Cardiac fibroblast (primary cell): Measurements from ENCODE around the gene LRRC63.
"Not testable (repeated sequence)": the region's sequence is repeated elsewhere in the genome, so short reads cannot be mapped to it uniquely, and the experiment has no call there.

Source experiments
- DNase-seq, 2 donors: peaks; one replicate each; pipeline versions ENCODE4 v3.0.0 to v3.0.0-alpha.2; 2010; ENCODE audit warnings: low read depth in 2 of 2
- H3K4me3 ChIP-seq, 2 donors: replicated peaks in 1 of 2; 1 replicate in 1 of 2; 2 replicates in 1 of 2; pipeline ENCODE4 v1.5.1; 2011; ENCODE audit warnings: low read depth in 2 of 2, low read length in 2 of 2, mild to moderate bottlenecking in 2 of 2, moderate library complexity in 1 of 2
- CTCF ChIP-seq: IDR thresholded peaks from one replicate; pipeline ENCODE4 v1.5.1; 2011; ENCODE audit warnings: low read depth, mild to moderate bottlenecking, low read length, inconsistent platforms

Gene LRRC63, protein sequence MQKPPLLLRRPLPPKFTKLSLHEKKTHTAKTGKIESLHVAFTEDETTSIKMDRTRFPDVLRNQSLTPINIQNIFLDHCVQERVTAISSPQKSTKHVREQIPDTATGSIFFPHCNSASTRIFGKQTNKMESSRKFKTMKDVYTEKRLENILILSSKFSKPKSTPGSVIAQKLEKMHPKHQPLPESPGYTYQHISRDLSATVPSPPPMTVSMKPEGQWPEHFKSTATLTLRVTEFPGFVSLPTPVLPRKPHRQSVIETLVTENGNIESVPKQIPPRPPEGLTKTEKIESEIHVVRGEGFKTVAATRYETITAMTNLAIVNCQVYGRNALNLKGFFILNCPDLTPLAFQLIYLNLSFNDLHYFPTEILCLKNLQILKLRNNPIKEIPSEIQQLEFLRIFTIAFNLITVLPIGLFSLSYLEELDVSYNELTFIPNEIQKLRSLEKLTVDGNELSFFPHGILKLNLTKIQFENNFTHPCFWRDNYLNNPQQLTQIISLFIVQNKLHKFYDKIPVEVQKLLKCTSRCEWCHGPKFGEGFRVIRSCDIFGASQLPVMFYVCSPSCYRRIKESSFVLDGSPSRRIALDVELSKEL

GRCh38 chr13:46211483-46212351 is at the start of gene LRRC63:
Gene LRRC63, plus strand, starts transcription at chr13:46211928. Its CDS starts 1,107 bp downstream, at chr13:46213035.
- no peak for TF ChIP-seq CTCF
- H3K4me3 ChIP-seq: peak within 1 kb of the TSS; percentile 22 to 56
- DNase-seq: peak; percentile 24 to 52

DNA sequence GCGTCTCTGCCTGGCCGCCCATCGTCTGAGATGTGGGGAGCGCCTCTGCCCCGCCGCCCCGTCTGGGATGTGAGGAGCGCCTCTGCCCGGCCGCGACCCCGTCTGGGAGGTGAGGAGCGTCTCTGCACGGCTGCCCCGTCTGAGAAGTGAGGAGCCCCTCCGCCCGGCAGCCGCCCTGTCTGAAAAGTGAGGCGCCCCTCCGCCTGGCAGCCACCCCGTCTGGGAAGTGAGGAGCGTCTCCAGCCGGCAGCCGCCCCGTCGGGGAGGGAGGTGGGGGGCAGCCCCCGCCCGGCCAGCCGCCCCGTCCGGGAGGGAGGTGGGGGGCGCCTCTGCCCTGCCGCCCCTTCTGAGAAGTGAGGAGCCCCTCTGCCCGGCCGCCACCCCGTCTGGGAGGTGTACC is 49.0 kb upstream of the LRRC63 start:
- not testable (repeated sequence) for DNase-seq, H3K4me3 ChIP-seq

- no peak for DNase-seq
Observed at GRCh38 chr13:46164661-46165060, 47.1 kb upstream of the LRRC63 start.

GRCh38 chr13:46165485-46166223 is 46.1 kb upstream of the LRRC63 start:
- TF ChIP-seq CTCF: no peak
- peak in 1 of 2 donors; percentile 57 for DNase-seq
- no peak overlapping the region for H3K4me3 ChIP-seq

More at GRCh38 chr13:46164661-46165060, 47.1 kb upstream of the LRRC63 start:
- no peak for TF ChIP-seq CTCF
- H3K4me3 ChIP-seq: no peak overlapping the region

DNA sequence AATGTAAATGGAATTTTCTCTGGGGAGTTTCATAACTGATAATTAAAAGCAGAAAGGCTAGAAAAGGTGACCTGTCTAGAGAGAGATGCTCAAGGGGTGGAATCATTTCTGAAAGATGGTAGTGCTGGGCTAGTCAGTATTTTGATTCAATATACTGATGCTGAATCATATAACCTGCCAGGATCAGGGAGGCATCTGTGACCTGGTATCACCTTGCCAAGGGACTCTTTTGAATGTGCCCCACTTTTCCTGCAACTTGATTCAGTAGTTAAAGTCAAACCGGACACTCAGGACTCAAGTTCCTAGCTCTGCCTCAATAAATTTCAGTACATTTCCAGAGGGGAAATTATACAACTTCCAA is 45.5 kb upstream of the LRRC63 start:
- no peak overlapping the region for H3K4me3 ChIP-seq
- no peak for DNase-seq
- no peak for TF ChIP-seq CTCF

DNA sequence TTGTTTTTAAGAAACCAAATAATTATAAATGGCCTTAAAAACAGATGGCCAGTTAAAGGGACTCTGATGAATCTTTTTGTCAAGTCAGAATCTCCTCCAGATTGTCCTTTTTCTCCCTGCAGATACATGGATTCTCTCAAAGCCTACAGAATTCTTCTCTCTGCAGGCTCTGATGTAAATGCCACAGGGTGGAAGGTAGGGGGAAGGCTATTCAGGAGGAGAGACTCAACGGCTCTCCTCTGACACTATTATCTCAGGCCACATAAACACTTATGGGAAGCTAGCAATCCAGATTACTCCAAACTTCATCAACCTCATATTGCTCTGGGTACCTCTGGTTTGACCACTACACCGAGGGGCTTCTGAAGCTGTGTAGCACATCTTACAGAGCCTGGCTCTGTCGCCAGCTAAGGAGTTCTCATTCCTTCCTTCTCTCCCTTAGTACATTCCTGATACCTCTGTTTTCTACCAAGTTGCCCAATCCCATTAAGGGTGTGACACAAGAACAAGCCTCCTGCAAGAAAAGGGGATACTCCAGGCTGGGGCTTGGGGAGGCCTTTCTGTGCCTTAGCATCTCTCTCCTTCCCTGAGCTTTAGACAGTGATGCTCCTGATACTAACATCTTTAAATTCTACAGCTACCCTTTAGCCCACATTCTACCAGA is 44.6 kb upstream of the LRRC63 start:
- no peak for TF ChIP-seq CTCF
- DNase-seq: no peak
- no peak overlapping the region for H3K4me3 ChIP-seq
